Ascending aorta (tissue), 2 donors: Measurements from ENCODE around the gene ADAMTS12. TPM values are rescaled to one million over a fixed set of nuclear protein-coding genes. Genes with fewer than 3 reads are reported as not detected.

ENCODE experiments used
- DNase-seq, 2 donors: peaks; one replicate each; pipeline ENCODE4 v3.0.0-alpha.2; 2019; ENCODE audit warnings: low spot score in 2 of 2
- H3K27ac ChIP-seq, 2 donors: fragments of 200-600 bp; sonication (generic); one replicate each; pipeline ENCODE4 v1.5.1; 2016 to 2017; ENCODE audit warnings: mild to moderate bottlenecking in 1 of 2
- H3K27me3 ChIP-seq: fragments of 200-600 bp; sonication (generic); one replicate; pipeline ENCODE4 v1.5.1; 2017
- H3K36me3 ChIP-seq, 2 donors: fragments of 200-600 bp; sonication (generic); one replicate each; pipeline ENCODE4 v1.5.1; 2016
- H3K4me1 ChIP-seq, 2 donors: fragments of 200-600 bp; sonication (generic); one replicate each; pipeline ENCODE4 v1.5.1; 2016 to 2017; ENCODE audit warnings: mild to moderate bottlenecking in 1 of 2
- H3K4me3 ChIP-seq, 2 donors: fragments of 200-600 bp; sonication (generic); one replicate each; pipeline ENCODE4 v1.5.1; 2016 to 2017; ENCODE audit warnings: mild to moderate bottlenecking in 1 of 2
- H3K9me3 ChIP-seq, 2 donors: fragments of 200-600 bp; sonication (generic); one replicate each; pipeline ENCODE4 v1.5.1; 2016
- intact Hi-C: fragments of 100-400 bp; cut with DNase I; formaldehyde crosslinking; loops from one replicate; pipeline ENCODE4 v1.15.1; 2023
- total RNA-seq: library from RNA; depleted of rRNA; stranded (reverse); fragments of >200 nt; gene quantifications from one replicate; pipeline ENCODE4 v1.1.0, GENCODE V29; 2016
- TF ChIP-seq, protein P1 (sequence below), 3 experiments: fragments of 200-600 bp in 2 of 3; fragments of 450-650 bp in 1 of 3; sonication (generic) in 2 of 3; IDR thresholded peaks; one replicate each; pipeline ENCODE4 v1.5.1; 2016 to 2019; ENCODE audit warnings: antibody characterized with exemption in 3 of 3, mild to moderate bottlenecking in 1 of 3, moderate library complexity in 1 of 3

The ADAMTS12 gene
- total RNA-seq, 1 donor from 2014 or later = 1.4 TPM

DNA sequence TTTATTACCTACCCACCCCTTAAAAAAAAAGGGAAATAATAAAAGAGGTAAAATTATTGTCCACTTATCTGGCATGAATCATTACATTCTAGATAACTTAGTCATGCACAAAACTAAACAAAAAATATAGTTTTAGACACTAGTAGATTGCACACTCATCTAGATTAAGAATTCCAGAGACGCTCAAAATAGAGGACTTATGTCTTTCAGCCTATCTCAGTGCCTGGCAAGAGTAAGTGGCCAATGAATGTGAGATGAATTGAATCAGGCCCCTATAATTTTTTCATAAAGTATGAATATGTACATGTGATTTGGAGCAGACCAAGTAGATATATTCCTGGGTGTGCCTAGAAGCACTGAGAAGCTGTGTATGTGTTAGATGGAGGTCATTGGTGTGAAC is 42.4 kb upstream of the ADAMTS12 start:
- intact Hi-C loops = loop anchor here (10.0 kb wide), 1 partner anchor 499 kb away; no protein-coding TSS in a partner anchor
- no peak overlapping the region for H3K27ac ChIP-seq
- no peak for DNase-seq
- peaks cover 0 to 4% of the 10 kb centered on the region in 2 donors for H3K4me1 ChIP-seq
- no peaks in the 10 kb centered on the region for H3K9me3 ChIP-seq
- peaks cover 17% of the 10 kb centered on the region for H3K27me3 ChIP-seq
- no peak overlapping the region for H3K4me3 ChIP-seq
- no peaks in the 10 kb centered on the region for H3K36me3 ChIP-seq
- TF ChIP-seq, protein P1, sequence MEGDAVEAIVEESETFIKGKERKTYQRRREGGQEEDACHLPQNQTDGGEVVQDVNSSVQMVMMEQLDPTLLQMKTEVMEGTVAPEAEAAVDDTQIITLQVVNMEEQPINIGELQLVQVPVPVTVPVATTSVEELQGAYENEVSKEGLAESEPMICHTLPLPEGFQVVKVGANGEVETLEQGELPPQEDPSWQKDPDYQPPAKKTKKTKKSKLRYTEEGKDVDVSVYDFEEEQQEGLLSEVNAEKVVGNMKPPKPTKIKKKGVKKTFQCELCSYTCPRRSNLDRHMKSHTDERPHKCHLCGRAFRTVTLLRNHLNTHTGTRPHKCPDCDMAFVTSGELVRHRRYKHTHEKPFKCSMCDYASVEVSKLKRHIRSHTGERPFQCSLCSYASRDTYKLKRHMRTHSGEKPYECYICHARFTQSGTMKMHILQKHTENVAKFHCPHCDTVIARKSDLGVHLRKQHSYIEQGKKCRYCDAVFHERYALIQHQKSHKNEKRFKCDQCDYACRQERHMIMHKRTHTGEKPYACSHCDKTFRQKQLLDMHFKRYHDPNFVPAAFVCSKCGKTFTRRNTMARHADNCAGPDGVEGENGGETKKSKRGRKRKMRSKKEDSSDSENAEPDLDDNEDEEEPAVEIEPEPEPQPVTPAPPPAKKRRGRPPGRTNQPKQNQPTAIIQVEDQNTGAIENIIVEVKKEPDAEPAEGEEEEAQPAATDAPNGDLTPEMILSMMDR (IDR thresholded peaks at IDR 0.05) = no peak

- H3K4me3 ChIP-seq = no peak overlapping the region
- peaks cover 0 to 4% of the 10 kb centered on the region in 2 donors for H3K4me1 ChIP-seq
- no peak overlapping the region for H3K27ac ChIP-seq
- H3K36me3 ChIP-seq = no peaks in the 10 kb centered on the region
- H3K9me3 ChIP-seq = no peaks in the 10 kb centered on the region
- no peak for DNase-seq
- intact Hi-C loops = loop anchor here (10.0 kb wide), 1 partner anchor 499 kb away; no protein-coding TSS in a partner anchor
- H3K27me3 ChIP-seq = peaks cover 17% of the 10 kb centered on the region
- TF ChIP-seq, protein P1 (IDR thresholded peaks at IDR 0.05) = no peak
Observed at GRCh38 chr5:33933723-33934169, 42.0 kb upstream of the ADAMTS12 start.

DNA sequence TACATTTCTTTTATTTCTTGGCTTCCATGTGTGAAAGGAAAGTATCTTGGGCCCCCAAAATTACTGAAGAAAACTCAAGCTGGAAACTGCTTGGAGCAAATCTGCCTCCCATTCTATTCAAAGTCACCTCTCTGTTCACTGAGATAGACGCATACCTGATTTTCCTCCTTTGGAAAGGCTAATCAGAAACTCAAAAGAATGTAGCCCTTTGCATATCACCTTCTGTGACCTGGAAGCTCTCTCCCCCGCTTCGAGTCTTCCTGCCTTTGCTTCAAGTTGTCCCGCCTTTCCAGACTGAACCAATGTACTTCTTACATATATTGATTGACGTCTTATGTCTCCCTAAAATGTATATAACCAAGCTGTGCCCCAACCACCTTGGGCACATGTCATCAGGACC is 39.3 kb upstream of the ADAMTS12 start:
- Histone ChIP-seq H3K36me3 (no peaks in the 10 kb centered on the region), H3K4me3 (no peak overlapping the region), H3K4me1 (peaks cover 0 to under 1% of the 10 kb centered on the region in 2 donors), H3K9me3 (no peaks in the 10 kb centered on the region), H3K27me3 (no peaks in the 10 kb centered on the region), H3K27ac (no peak overlapping the region)
- TF ChIP-seq, protein P1 (IDR thresholded peaks at IDR 0.05) = no peak
- intact Hi-C loops = loop anchor here (10.0 kb wide), 1 partner anchor 496 kb away; no protein-coding TSS in a partner anchor
- DNase-seq = no peak

- TF ChIP-seq, protein P1 (IDR thresholded peaks at IDR 0.05) = no peak
- intact Hi-C loops = loop anchor here (10.0 kb wide), 1 partner anchor 495 kb away; no protein-coding TSS in a partner anchor
- H3K4me3 ChIP-seq = no peak overlapping the region
Observed at GRCh38 chr5:33929925-33930690, 38.3 kb upstream of the ADAMTS12 start.

DNA sequence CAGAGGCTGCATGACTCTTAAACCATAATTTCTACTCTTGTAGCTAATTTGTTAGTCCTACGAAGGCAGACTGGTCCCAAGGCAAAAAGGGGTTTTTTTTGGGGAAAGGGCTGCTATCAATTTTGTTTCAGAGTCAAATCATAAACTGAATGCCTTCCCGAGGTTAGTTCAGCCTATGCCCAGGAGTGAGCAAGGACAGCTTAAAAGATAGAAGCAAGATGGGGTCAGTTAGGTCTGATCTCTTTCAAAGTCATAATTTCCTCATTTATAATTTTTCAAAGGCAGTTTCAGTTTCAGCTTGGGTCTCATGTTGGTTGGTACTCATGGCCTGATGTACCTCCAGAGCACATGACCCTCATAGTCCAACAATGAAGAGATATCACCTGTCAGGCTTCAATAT is 36.5 kb upstream of the ADAMTS12 start:
- Histone ChIP-seq H3K36me3 (no peaks in the 10 kb centered on the region), H3K27me3 (no peaks in the 10 kb centered on the region), H3K27ac (no peak overlapping the region), H3K9me3 (no peaks in the 10 kb centered on the region), H3K4me1 (no peaks in the 10 kb centered on the region), H3K4me3 (no peak overlapping the region)
- intact Hi-C loops = no loop called here
- no peak for DNase-seq
- TF ChIP-seq, protein P1 (IDR thresholded peaks at IDR 0.05) = no peak

More at GRCh38 chr5:33929925-33930690, 38.3 kb upstream of the ADAMTS12 start:
- no peaks in the 10 kb centered on the region for H3K27me3 ChIP-seq
- H3K4me1 ChIP-seq = no peaks in the 10 kb centered on the region
- H3K9me3 ChIP-seq = no peaks in the 10 kb centered on the region
- H3K27ac ChIP-seq = no peak overlapping the region
- no peak for DNase-seq
- H3K36me3 ChIP-seq = no peaks in the 10 kb centered on the region
